ENCODE data around the gene LARP1.
A peak's percentile ranks its signal among the peaks of the same experiment; 100 is the strongest.

LARP1 gene

GRCh38 chr5:154850255-154851062 lies 95.3 kb downstream of the LARP1 start, which contains the start of gene FAXDC2:
FAXDC2 (minus strand) TSS chr5:154850603; CDS start chr5:154838178, 12,425 bp downstream.
- 0 out of 2 replicates have a peak, but pooled peaks cover 2% of the 10 kb centered on the region for H3K27me3 ChIP-seq (ENCODE audit: control insufficient read depth, low read length)
- H3F3A ChIP-seq (ENCODE audit: control insufficient read depth, insufficient read depth), result 0 out of 2 replicates have a peak, but pooled peaks cover 4% of the 10 kb centered on the region
- H4K20me1 ChIP-seq (ENCODE audit: control insufficient read depth, insufficient read depth, low read depth, low read length), result no peaks in the 10 kb centered on the region
- H3K9me3 ChIP-seq (ENCODE audit: control insufficient read depth, insufficient read depth, low read length), result no peaks in the 10 kb centered on the region
- H3K9me2 ChIP-seq (replicated peaks; ENCODE audit: control insufficient read depth, low read length), result no peaks in the 10 kb centered on the region
- no peaks in the 10 kb centered on the region for H3K4me1 ChIP-seq (ENCODE audit: control insufficient read depth, low read length)
- no peaks in the 10 kb centered on the region for H3K79me2 ChIP-seq (ENCODE audit: control insufficient read depth, low read length)
- H3K4me2 ChIP-seq (ENCODE audit: low read length), result no peak within 1 kb of the TSS
- H3K36me3 ChIP-seq (ENCODE audit: control insufficient read depth, low read length), result no peaks in the 10 kb centered on the region
- H3K27ac ChIP-seq (ENCODE audit: low read depth, low read length), result no peak within 1 kb of the TSS
- H3K4me3 ChIP-seq (ENCODE audit: low read length), result no peak within 1 kb of the TSS
- TF ChIP-seq CTCF (IDR thresholded peaks at IDR 0.05; ENCODE audit: low read depth, low read length, poor library complexity, severe bottlenecking), result no peak
- no peak for TF ChIP-seq EZH2phosphoT487 (IDR thresholded peaks at IDR 0.05; ENCODE audit: borderline replicate concordance, low read length)

GRCh38 chr5:154851351-154851750 lies 96.2 kb downstream of the LARP1 start:
- H3K4me3 ChIP-seq (ENCODE audit: low read length), result no peak overlapping the region
- no peaks in the 10 kb centered on the region for H4K20me1 ChIP-seq (ENCODE audit: control insufficient read depth, insufficient read depth, low read depth, low read length)
- no peaks in the 10 kb centered on the region for H3K9me3 ChIP-seq (ENCODE audit: control insufficient read depth, insufficient read depth, low read length)
- 0 out of 2 replicates have a peak, but pooled peaks cover 4% of the 10 kb centered on the region for H3F3A ChIP-seq (ENCODE audit: control insufficient read depth, insufficient read depth)
- H3K4me1 ChIP-seq (ENCODE audit: control insufficient read depth, low read length), result no peaks in the 10 kb centered on the region
- H3K9me2 ChIP-seq (replicated peaks; ENCODE audit: control insufficient read depth, low read length), result no peaks in the 10 kb centered on the region
- TF ChIP-seq CTCF (IDR thresholded peaks at IDR 0.05; ENCODE audit: low read depth, low read length, poor library complexity, severe bottlenecking) (no peak), EZH2phosphoT487 (IDR thresholded peaks at IDR 0.05; ENCODE audit: borderline replicate concordance, low read length) (no peak)
- no peak overlapping the region for H3K4me2 ChIP-seq (ENCODE audit: low read length)
- H3K27ac ChIP-seq (ENCODE audit: low read depth, low read length), result no peak overlapping the region
- no peaks in the 10 kb centered on the region for H3K79me2 ChIP-seq (ENCODE audit: control insufficient read depth, low read length)
- no peaks in the 10 kb centered on the region for H3K36me3 ChIP-seq (ENCODE audit: control insufficient read depth, low read length)
- 0 out of 2 replicates have a peak, but pooled peaks cover 2% of the 10 kb centered on the region for H3K27me3 ChIP-seq (ENCODE audit: control insufficient read depth, low read length)

- H3K27ac ChIP-seq (ENCODE audit: low read depth, low read length), result peak overlapping the region; percentile 89
- H3F3A ChIP-seq (ENCODE audit: control insufficient read depth, insufficient read depth), result peaks cover 14% of the 10 kb centered on the region
- H4K20me1 ChIP-seq (ENCODE audit: control insufficient read depth, insufficient read depth, low read depth, low read length), result peaks cover 26% of the 10 kb centered on the region
- H3K9me2 ChIP-seq (replicated peaks; ENCODE audit: control insufficient read depth, low read length), result no peaks in the 10 kb centered on the region
- peaks cover 37% of the 10 kb centered on the region for H3K36me3 ChIP-seq (ENCODE audit: control insufficient read depth, low read length)
- no peaks in the 10 kb centered on the region for H3K27me3 ChIP-seq (ENCODE audit: control insufficient read depth, low read length)
- peak overlapping the region; percentile 99 for H3K4me2 ChIP-seq (ENCODE audit: low read length)
- H3K79me2 ChIP-seq (ENCODE audit: control insufficient read depth, low read length), result peaks cover 43% of the 10 kb centered on the region
- no peaks in the 10 kb centered on the region for H3K9me3 ChIP-seq (ENCODE audit: control insufficient read depth, insufficient read depth, low read length)
- H3K4me3 ChIP-seq (ENCODE audit: low read length), result peak overlapping the region; percentile 92
- TF ChIP-seq EZH2phosphoT487 (IDR thresholded peaks at IDR 0.05; ENCODE audit: borderline replicate concordance, low read length) (no peak), CTCF (IDR thresholded peaks at IDR 0.05; ENCODE audit: low read depth, low read length, poor library complexity, severe bottlenecking) (peak; percentile 18)
- peaks cover 37% of the 10 kb centered on the region for H3K4me1 ChIP-seq (ENCODE audit: control insufficient read depth, low read length)
Measured at GRCh38 chr5:154857530-154858296, 102.5 kb downstream of the LARP1 start.
